SH-SY5Y (cell line): ENCODE results near the gene RBKS.

Source experiments
- GATA2 ChIP-seq: IDR thresholded peaks from 2 replicates; pipeline ENCODE4 v1.6.1; 2011; ENCODE audit warnings: mild to moderate bottlenecking, low read depth, low read length
- GATA3 ChIP-seq: IDR thresholded peaks from 2 replicates; pipeline ENCODE4 v1.6.1; 2011; ENCODE audit warnings: low read depth, mild to moderate bottlenecking, low read length, moderate library complexity

- TF ChIP-seq GATA2 (no peak), GATA3 (no peak)
Measured at GRCh38 chr2:27754138-27754588, 136.0 kb downstream of the RBKS start.
